HG03460 (cell line): ENCODE results near the gene GLIPR2.

Source experiments
- ATAC-seq: cut with Tn5 transposase; IDR thresholded peaks from one replicate; pipeline ENCODE4 v1.9.1; 2021; ENCODE audit not compliant: unreplicated experiment

Gene GLIPR2

GRCh38 chr9:36190388-36191289 is 54.1 kb downstream of the GLIPR2 start, which contains the start of gene CLTA:
Gene CLTA (plus strand): TSS chr9:36190921. CDS start chr9:36191057, 136 bp downstream.
- ATAC-seq, result peak; percentile 98

DNA sequence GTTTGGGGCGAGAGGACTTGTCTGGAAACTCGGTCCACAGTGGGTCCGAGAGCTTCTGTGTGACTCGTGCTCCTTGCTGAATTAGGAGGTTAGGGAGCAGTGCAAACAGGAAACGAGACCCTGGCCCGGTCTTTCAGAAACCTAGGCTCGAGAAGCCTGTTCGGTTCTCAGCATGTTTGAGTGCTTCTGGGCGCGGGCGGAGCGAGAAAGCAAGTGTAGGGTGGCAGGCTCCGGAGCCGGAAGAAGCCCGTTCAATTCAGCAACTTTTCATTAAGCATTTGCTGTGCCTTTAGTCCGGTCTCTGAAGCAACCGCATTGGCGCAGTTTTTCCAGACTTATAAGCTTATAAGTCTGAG is 54.7 kb downstream of the GLIPR2 start:
- ATAC-seq, result peak; percentile 26

GRCh38 chr9:36191686-36192085 is 55.2 kb downstream of the GLIPR2 start:
- ATAC-seq, result no peak

GRCh38 chr9:36192196-36192595 is 55.7 kb downstream of the GLIPR2 start:
- ATAC-seq, result no peak

- no peak for ATAC-seq
Observed at GRCh38 chr9:36193023-36193422, 56.5 kb downstream of the GLIPR2 start.

DNA sequence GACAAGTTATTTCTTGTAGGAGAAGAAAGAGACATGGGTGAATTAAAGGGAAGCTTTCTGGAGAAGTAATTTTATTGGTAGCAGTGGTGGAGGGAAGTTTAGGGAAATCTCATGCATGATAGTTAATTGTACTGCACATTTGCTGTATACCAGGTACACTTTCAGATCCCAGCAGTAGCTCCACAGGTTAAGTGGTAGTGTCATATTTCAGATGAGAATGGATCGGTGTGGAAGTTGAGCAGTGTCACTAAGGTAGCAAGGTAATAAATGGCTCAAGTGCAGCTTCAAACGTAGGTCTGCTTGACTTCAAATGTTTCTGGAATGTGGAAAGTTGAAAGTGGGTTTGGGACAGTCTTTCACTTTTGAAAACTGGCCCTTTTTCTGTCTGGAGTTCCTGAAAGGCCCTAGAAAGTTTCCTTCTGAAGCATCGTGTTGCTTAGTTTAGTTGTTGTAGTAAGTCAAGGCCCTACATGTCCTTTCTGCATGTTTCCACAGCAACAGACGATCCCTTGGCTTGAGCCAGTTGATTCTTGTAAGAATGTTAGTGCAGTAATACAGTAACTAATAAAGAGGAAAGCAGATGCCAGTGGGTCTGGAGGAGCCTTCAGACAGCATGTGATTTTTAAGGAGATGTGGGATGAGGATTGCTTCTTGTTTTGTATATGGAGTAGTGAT is 57.9 kb downstream of the GLIPR2 start:
- no peak for ATAC-seq

- no peak for ATAC-seq
Observed at GRCh38 chr9:36204906-36205547, 68.5 kb downstream of the GLIPR2 start.

DNA sequence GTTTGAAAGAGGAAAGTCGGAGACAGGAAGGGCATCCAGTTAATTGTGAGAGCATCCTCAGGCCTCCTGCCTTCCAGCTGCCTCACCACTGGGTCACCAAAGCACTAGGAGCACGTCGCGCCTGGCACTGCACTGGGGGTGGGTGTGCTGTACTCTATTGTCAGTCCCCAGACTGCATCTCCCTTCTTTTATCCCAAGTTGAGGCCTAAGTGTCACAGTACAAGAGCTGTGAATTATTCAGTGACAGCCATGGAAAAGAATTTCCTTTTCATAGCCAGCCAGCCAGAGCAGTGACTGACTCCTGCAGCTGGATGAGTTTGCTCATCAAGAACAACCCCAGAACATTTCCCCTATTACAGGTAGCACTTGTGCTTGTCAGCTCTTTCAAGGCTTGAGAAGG is 70.5 kb downstream of the GLIPR2 start:
- ATAC-seq, result no peak

DNA sequence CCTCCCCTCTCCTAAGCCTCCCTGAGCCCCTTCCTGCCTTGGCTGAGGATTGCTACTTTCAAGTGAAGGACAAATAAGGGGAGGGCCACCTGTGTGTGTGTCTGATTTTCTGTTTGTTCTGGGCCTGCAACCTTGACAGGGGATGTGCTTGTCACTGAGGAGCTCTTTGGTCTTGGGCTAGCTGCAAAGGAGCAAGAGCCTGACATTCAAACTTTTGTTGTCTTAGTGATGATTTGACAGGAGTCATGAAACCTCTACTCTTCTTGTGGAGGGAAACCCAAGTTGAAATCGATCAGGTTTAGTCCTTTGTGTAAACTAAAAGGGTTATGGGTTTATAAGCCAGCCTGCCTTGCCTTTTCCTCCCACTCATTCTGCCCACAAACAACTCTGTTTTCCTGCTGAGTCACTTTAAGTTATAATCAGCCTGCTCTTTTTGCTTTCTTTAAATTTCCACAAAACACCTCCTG is 71.0 kb downstream of the GLIPR2 start:
- ATAC-seq, result no peak

GRCh38 chr9:36208521-36209253 is 72.2 kb downstream of the GLIPR2 start:
- ATAC-seq, result no peak

GRCh38 chr9:36210722-36211121 is 74.2 kb downstream of the GLIPR2 start:
- no peak for ATAC-seq

DNA sequence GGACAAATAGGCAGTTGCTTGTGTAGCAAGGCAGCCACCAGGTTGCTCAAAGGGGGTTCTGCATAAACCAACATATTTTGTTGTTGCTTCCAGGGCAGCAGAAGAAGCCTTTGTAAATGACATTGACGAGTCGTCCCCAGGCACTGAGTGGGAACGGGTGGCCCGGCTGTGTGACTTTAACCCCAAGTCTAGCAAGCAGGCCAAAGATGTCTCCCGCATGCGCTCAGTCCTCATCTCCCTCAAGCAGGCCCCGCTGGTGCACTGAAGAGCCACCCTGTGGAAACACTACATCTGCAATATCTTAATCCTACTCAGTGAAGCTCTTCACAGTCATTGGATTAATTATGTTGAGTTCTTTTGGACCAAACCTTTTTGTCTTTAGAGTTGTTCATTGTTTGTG is 75.0 kb downstream of the GLIPR2 start:
- no peak for ATAC-seq

- ATAC-seq, result no peak
Observed at GRCh38 chr9:36213387-36213786, 76.9 kb downstream of the GLIPR2 start.
